ENCODE data around the gene MAN1A1. TPM values are rescaled to one million over a fixed set of nuclear protein-coding genes. Genes with fewer than 3 reads are reported as not detected.

The MAN1A1 gene
- polyA plus RNA-seq, 1 donor from 2014 or later = 4.6 TPM

DNA sequence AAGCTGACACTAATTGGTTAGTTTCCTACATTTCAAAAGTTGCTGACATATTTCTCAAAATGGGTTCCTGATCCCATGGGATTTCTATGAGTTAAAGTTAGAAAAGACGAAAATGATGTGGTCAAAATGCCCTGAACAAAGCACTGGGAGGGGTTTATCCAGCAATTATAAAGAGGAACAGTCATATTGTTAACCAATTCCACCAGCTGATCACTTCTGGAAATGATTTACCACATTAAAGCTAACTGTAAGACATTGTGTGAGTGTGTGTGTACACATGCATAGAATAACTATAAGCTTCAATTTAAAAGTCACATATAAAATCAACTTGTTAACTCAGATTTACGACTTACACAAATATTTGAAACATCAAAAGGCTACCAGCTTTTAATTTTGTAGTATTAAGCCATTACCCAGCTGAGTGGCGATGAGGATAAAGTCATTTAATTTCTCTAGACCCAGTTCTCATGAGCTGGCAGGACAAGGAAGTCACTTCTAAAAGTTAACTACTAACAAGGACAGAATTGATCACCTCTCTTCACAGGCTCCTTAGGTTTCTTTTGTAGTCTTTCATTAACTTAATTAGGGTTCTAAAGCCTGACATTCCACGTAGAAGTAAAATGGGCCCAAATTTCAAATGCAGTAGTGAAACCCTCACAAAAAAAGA, 40.4 kb downstream of the MAN1A1 start:
- no peaks in the 10 kb centered on the region for H3F3A ChIP-seq (ENCODE audit: insufficient read depth, low read length, poor library complexity, severe bottlenecking)
- H3K4me3 ChIP-seq (ENCODE audit: low read length) = no peak overlapping the region
- no peaks in the 10 kb centered on the region for H3K9me2 ChIP-seq (ENCODE audit: insufficient read depth, low read length)
- no peaks in the 10 kb centered on the region for H3K79me2 ChIP-seq (replicated peaks; ENCODE audit: insufficient read depth, low read length)
- no peak overlapping the region for H3K4me2 ChIP-seq (ENCODE audit: low read length)
- no peak overlapping the region for H2AFZ ChIP-seq (ENCODE audit: low read depth, low read length)
- TF ChIP-seq POLR2AphosphoS5 (IDR thresholded peaks at IDR 0.05) = no peak
- no peak for TF ChIP-seq MXI1 (conservative IDR thresholded peaks at IDR 0.05; ENCODE audit: poor library complexity, severe bottlenecking)
- TF ChIP-seq, protein P1, sequence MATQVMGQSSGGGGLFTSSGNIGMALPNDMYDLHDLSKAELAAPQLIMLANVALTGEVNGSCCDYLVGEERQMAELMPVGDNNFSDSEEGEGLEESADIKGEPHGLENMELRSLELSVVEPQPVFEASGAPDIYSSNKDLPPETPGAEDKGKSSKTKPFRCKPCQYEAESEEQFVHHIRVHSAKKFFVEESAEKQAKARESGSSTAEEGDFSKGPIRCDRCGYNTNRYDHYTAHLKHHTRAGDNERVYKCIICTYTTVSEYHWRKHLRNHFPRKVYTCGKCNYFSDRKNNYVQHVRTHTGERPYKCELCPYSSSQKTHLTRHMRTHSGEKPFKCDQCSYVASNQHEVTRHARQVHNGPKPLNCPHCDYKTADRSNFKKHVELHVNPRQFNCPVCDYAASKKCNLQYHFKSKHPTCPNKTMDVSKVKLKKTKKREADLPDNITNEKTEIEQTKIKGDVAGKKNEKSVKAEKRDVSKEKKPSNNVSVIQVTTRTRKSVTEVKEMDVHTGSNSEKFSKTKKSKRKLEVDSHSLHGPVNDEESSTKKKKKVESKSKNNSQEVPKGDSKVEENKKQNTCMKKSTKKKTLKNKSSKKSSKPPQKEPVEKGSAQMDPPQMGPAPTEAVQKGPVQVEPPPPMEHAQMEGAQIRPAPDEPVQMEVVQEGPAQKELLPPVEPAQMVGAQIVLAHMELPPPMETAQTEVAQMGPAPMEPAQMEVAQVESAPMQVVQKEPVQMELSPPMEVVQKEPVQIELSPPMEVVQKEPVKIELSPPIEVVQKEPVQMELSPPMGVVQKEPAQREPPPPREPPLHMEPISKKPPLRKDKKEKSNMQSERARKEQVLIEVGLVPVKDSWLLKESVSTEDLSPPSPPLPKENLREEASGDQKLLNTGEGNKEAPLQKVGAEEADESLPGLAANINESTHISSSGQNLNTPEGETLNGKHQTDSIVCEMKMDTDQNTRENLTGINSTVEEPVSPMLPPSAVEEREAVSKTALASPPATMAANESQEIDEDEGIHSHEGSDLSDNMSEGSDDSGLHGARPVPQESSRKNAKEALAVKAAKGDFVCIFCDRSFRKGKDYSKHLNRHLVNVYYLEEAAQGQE (IDR thresholded peaks at IDR 0.05; ENCODE audit: borderline replicate concordance) = no peak
- TF ChIP-seq, protein P2, sequence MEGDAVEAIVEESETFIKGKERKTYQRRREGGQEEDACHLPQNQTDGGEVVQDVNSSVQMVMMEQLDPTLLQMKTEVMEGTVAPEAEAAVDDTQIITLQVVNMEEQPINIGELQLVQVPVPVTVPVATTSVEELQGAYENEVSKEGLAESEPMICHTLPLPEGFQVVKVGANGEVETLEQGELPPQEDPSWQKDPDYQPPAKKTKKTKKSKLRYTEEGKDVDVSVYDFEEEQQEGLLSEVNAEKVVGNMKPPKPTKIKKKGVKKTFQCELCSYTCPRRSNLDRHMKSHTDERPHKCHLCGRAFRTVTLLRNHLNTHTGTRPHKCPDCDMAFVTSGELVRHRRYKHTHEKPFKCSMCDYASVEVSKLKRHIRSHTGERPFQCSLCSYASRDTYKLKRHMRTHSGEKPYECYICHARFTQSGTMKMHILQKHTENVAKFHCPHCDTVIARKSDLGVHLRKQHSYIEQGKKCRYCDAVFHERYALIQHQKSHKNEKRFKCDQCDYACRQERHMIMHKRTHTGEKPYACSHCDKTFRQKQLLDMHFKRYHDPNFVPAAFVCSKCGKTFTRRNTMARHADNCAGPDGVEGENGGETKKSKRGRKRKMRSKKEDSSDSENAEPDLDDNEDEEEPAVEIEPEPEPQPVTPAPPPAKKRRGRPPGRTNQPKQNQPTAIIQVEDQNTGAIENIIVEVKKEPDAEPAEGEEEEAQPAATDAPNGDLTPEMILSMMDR (IDR thresholded peaks at IDR 0.05; ENCODE audit: poor library complexity, severe bottlenecking) = no peak
- TF ChIP-seq RAD21 (conservative IDR thresholded peaks at IDR 0.05) = no peak
- TF ChIP-seq SMC3 (conservative IDR thresholded peaks at IDR 0.05; ENCODE audit: poor library complexity) = no peak
- TF ChIP-seq TAF1 (IDR thresholded peaks at IDR 0.05; ENCODE audit: low read depth) = no peak
- TF ChIP-seq EP300 (conservative IDR thresholded peaks at IDR 0.05; ENCODE audit: poor library complexity, severe bottlenecking) = no peak
- no peak for TF ChIP-seq EZH2 (IDR thresholded peaks at IDR 0.05; ENCODE audit: borderline replicate concordance, insufficient read depth, low read length, poor library complexity, severe bottlenecking)
- H4K20me1 ChIP-seq (ENCODE audit: insufficient read depth) = no peaks in the 10 kb centered on the region
- no peaks in the 10 kb centered on the region for H3K36me3 ChIP-seq (ENCODE audit: insufficient read depth, low read length)
- H3K9me3 ChIP-seq (ENCODE audit: low read length) = no peaks in the 10 kb centered on the region
- no peak overlapping the region for H3K9ac ChIP-seq (ENCODE audit: low read length)
- H3K27me3 ChIP-seq (ENCODE audit: insufficient read depth, low read depth, low read length) = no peaks in the 10 kb centered on the region
- H3K27ac ChIP-seq (ENCODE audit: low read length) = no peak overlapping the region

DNA sequence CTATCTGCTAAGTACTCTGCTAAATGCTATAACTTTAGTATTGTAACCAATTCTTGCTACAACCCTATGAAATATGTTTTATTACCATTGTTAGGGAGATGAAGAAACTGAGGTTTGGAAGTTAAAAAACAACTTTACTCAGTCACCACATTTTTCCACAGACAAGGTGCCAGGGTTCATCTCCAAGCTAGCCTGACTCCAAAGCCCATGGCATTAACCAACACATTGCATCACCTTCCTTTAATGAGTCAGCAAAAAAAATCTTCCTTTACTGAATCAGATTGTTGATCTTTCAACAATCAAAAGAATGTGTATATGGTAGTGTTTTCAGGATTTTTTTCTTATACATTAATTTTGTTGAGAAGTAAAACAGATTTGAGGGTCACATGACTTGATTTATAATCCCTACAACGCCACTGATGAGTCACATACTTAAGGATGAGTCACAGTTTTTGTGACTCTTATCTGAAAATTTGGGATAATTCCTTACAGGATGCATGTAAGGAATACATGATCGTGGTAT, 41.5 kb downstream of the MAN1A1 start:
- no peak overlapping the region for H3K4me3 ChIP-seq (ENCODE audit: low read length)
- TF ChIP-seq EZH2 (IDR thresholded peaks at IDR 0.05; ENCODE audit: borderline replicate concordance, insufficient read depth, low read length, poor library complexity, severe bottlenecking) (no peak), MXI1 (conservative IDR thresholded peaks at IDR 0.05; ENCODE audit: poor library complexity, severe bottlenecking) (no peak), RAD21 (conservative IDR thresholded peaks at IDR 0.05) (no peak), EP300 (conservative IDR thresholded peaks at IDR 0.05; ENCODE audit: poor library complexity, severe bottlenecking) (no peak), SMC3 (conservative IDR thresholded peaks at IDR 0.05; ENCODE audit: poor library complexity) (no peak), POLR2AphosphoS5 (IDR thresholded peaks at IDR 0.05) (no peak), TAF1 (IDR thresholded peaks at IDR 0.05; ENCODE audit: low read depth) (no peak)
- TF ChIP-seq, protein P2 (IDR thresholded peaks at IDR 0.05; ENCODE audit: poor library complexity, severe bottlenecking) = no peak
- TF ChIP-seq, protein P1 (IDR thresholded peaks at IDR 0.05; ENCODE audit: borderline replicate concordance) = no peak
- H3F3A ChIP-seq (ENCODE audit: insufficient read depth, low read length, poor library complexity, severe bottlenecking) = no peaks in the 10 kb centered on the region
- no peaks in the 10 kb centered on the region for H3K9me3 ChIP-seq (ENCODE audit: low read length)
- H2AFZ ChIP-seq (ENCODE audit: low read depth, low read length) = no peak overlapping the region
- no peaks in the 10 kb centered on the region for H3K9me2 ChIP-seq (ENCODE audit: insufficient read depth, low read length)
- H3K79me2 ChIP-seq (replicated peaks; ENCODE audit: insufficient read depth, low read length) = no peaks in the 10 kb centered on the region
- H3K9ac ChIP-seq (ENCODE audit: low read length) = no peak overlapping the region
- H4K20me1 ChIP-seq (ENCODE audit: insufficient read depth) = no peaks in the 10 kb centered on the region
- H3K36me3 ChIP-seq (ENCODE audit: insufficient read depth, low read length) = no peaks in the 10 kb centered on the region
- H3K27me3 ChIP-seq (ENCODE audit: insufficient read depth, low read depth, low read length) = no peaks in the 10 kb centered on the region
- no peak overlapping the region for H3K27ac ChIP-seq (ENCODE audit: low read length)
- no peak overlapping the region for H3K4me2 ChIP-seq (ENCODE audit: low read length)

Data from neural cell (in vitro differentiated cells).